Neuronal stem cell (in vitro differentiated cells): ENCODE results near the gene PPM1G.

Source experiments
- DNase-seq: peaks from one replicate; pipeline ENCODE4 v3.0.0-alpha.2; 2013; ENCODE audit warnings: low spot score
- H2AFZ ChIP-seq: one replicate; pipeline ENCODE4 v1.6.1; 2013; ENCODE audit warnings: mild to moderate bottlenecking, low read length, inconsistent platforms
- H2AK5ac ChIP-seq: 2 replicates; pipeline ENCODE4 v1.6.1; 2013; ENCODE audit warnings: low read depth, mild to moderate bottlenecking, inconsistent platforms, low read length, moderate library complexity, mixed read lengths
- H2BK120ac ChIP-seq: 2 replicates; pipeline ENCODE4 v1.6.1; 2013; ENCODE audit warnings: low read depth, mild to moderate bottlenecking, inconsistent platforms, low read length, moderate library complexity, mixed read lengths
- H2BK12ac ChIP-seq: one replicate; pipeline ENCODE4 v1.6.1; 2013; ENCODE audit warnings: low read length, inconsistent platforms
- H2BK15ac ChIP-seq: 2 replicates; pipeline ENCODE4 v1.6.1; 2013; ENCODE audit warnings: mild to moderate bottlenecking, low read length, inconsistent platforms, mixed read lengths
- H2BK5ac ChIP-seq: one replicate; pipeline ENCODE4 v1.6.1; 2013; ENCODE audit warnings: inconsistent platforms, mild to moderate bottlenecking, low read length, moderate library complexity
- H3K14ac ChIP-seq: one replicate; pipeline ENCODE4 v1.6.1; 2013; ENCODE audit warnings: low read length, inconsistent platforms
- H3K18ac ChIP-seq: 2 replicates; pipeline ENCODE4 v1.6.1; 2013; ENCODE audit warnings: low read length, inconsistent platforms
- H3K23ac ChIP-seq: 2 replicates; pipeline ENCODE4 v1.6.1; 2013; ENCODE audit warnings: low read depth, mild to moderate bottlenecking, mixed read lengths, low read length, inconsistent platforms; ENCODE audit not compliant: poor library complexity
- H3K27ac ChIP-seq: replicated peaks from 3 replicates; pipeline ENCODE4 v1.5.1; 2013; ENCODE audit warnings: low read length, inconsistent platforms
- H3K27me3 ChIP-seq, 3 experiments: 2 replicates each; pipeline ENCODE4 v1.6.1; 2013; ENCODE audit warnings: low read length in 3 of 3, mild to moderate bottlenecking in 2 of 3, inconsistent platforms in 1 of 3, low read depth in 1 of 3, mixed read lengths in 1 of 3, moderate library complexity in 1 of 3; ENCODE audit not compliant: control insufficient read depth in 3 of 3, insufficient read depth in 3 of 3
- H3K36me3 ChIP-seq, 2 donors: replicated peaks in 1 of 2; 2 replicates each; pipeline ENCODE4 v1.6.1; 2013; ENCODE audit warnings: low read length in 2 of 2; ENCODE audit not compliant: control insufficient read depth in 2 of 2, insufficient read depth in 2 of 2
- H3K4ac ChIP-seq: 2 replicates; pipeline ENCODE4 v1.6.1; 2013; ENCODE audit warnings: inconsistent platforms, mild to moderate bottlenecking, low read length, moderate library complexity
- H3K4me1 ChIP-seq, 2 donors: 1 replicate in 1 of 2; 2 replicates in 1 of 2; pipeline ENCODE4 v1.6.1; 2013; ENCODE audit warnings: low read length in 2 of 2, low read depth in 1 of 2; ENCODE audit not compliant: control insufficient read depth in 2 of 2, insufficient read depth in 1 of 2
- H3K4me2 ChIP-seq: one replicate; pipeline ENCODE4 v1.6.1; 2013; ENCODE audit warnings: mild to moderate bottlenecking, low read length, inconsistent platforms; ENCODE audit not compliant: insufficient read depth, poor library complexity, severe bottlenecking
- H3K4me3 ChIP-seq, 2 donors: 2 replicates each; pipeline ENCODE4 v1.5.1; 2013; ENCODE audit warnings: low read length in 2 of 2, mild to moderate bottlenecking in 2 of 2, inconsistent platforms in 1 of 2, moderate library complexity in 1 of 2
- H3K79me1 ChIP-seq: one replicate; pipeline ENCODE4 v1.6.1; 2013; ENCODE audit warnings: low read depth, mild to moderate bottlenecking, inconsistent platforms, low read length, moderate library complexity
- H3K9ac ChIP-seq: one replicate; pipeline ENCODE4 v1.6.1; 2013; ENCODE audit warnings: mild to moderate bottlenecking, low read depth, low read length, inconsistent platforms; ENCODE audit not compliant: poor library complexity
- H3K9me3 ChIP-seq, 2 donors: replicated peaks in 1 of 2; 2 replicates each; pipeline versions ENCODE3 to v1.6.1; 2013; ENCODE audit warnings: low read length in 2 of 2, mild to moderate bottlenecking in 2 of 2, inconsistent platforms in 1 of 2, low read depth in 1 of 2, mixed read lengths in 1 of 2, moderate library complexity in 1 of 2; ENCODE audit not compliant: control insufficient read depth in 2 of 2, insufficient read depth in 1 of 2
- H4K8ac ChIP-seq: one replicate; pipeline ENCODE4 v1.6.1; 2013; ENCODE audit warnings: low read depth, mild to moderate bottlenecking, inconsistent platforms, low read length, moderate library complexity
- H4K91ac ChIP-seq: one replicate; pipeline ENCODE4 v1.6.1; 2013; ENCODE audit warnings: low read length, low read depth, mild to moderate bottlenecking, inconsistent platforms; ENCODE audit not compliant: poor library complexity
- WGBS, 2 donors: extraction: QIAGEN DNeasy Blood & Tissue Kit; methylation state at CpG; one replicate each; pipeline ENCODE4 v1.1.7; 2013; ENCODE audit warnings: missing lambda C conversion rate in 2 of 2, mixed read lengths in 1 of 2; ENCODE audit not compliant: insufficient read length in 2 of 2, insufficient replicate concordance in 1 of 2; ENCODE audit errors: extremely low coverage in 2 of 2; 5-methylcytosine and 5-hydroxymethylcytosine counted together

Gene PPM1G

GRCh38 chr2:27376866-27377617, 32.3 kb downstream of the PPM1G start:
- no peak for DNase-seq

DNA sequence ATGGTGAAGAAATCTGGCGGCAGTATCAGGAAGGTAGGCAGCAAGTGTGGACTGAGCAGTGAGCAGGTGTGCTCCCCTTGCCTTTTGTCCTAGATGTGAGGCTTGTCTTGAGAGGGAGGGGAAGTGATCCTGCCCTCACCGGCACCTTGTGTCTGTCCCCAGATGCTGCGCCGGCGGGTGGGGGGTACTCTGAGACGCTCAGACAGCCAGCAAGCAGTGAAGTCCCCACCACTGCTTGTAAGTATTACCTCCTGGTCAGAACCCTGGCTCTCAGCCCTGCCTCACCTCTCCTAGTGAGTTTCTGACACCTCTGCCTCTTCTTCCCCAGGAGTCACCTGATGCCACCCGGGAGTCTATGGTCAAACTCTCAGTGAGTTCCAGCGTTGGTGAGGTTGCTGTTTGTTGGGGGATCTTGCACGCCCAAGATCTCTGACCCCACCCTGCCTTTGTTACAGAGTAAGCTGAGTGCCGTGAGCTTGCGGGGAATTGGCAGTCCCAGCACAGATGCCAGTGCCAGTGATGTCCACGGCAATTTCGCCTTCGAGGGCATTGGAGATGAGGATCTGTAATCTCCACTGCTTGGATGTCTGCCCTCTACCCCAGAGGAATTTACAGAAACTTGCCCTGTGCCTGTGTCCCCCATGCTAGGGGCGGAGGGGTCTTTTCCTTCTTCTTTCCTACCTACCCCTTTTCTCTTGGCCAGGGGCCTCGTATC, 33.1 kb downstream of the PPM1G start:
- Histone ChIP-seq H3K23ac (no peak overlapping the region), H3K79me1 (peaks cover 20% of the 10 kb centered on the region), H3K4ac (no peak overlapping the region), H3K36me3 (peaks cover 50 to 78% of the 10 kb centered on the region in 2 donors), H3K4me2 (no peak overlapping the region), H4K8ac (no peak overlapping the region), H3K4me1 (peaks cover 10 to 14% of the 10 kb centered on the region in 2 donors), H3K18ac (no peak overlapping the region), H3K4me3 (no peak overlapping the region), H4K91ac (no peak overlapping the region), H2AFZ (no peak overlapping the region), H2AK5ac (no peak overlapping the region), H2BK120ac (no peak overlapping the region), H3K9me3 (no peaks in the 10 kb centered on the region), H3K27me3 (no peaks in the 10 kb centered on the region), H2BK5ac (no peak overlapping the region), H3K9ac (no peak overlapping the region), H2BK12ac (no peak overlapping the region), H3K14ac (no peak overlapping the region), H3K27ac (no peak overlapping the region), H2BK15ac (no peak overlapping the region)
- no peak for DNase-seq
- WGBS, 2 donors = no CpG with 5 or more reads among the region's 16 CpGs

More at GRCh38 chr2:27376866-27377617, 32.3 kb downstream of the PPM1G start:
- Histone ChIP-seq H4K91ac (no peak overlapping the region), H2AK5ac (no peak overlapping the region), H2BK120ac (no peak overlapping the region), H3K4me2 (no peak overlapping the region), H2AFZ (no peak overlapping the region), H3K9ac (no peak overlapping the region), H2BK12ac (no peak overlapping the region), H3K23ac (peak overlapping the region; percentile 82), H3K18ac (no peak overlapping the region), H3K27me3 (no peaks in the 10 kb centered on the region), H3K36me3 (peaks cover 57 to 84% of the 10 kb centered on the region in 2 donors), H3K4me3 (no peak overlapping the region), H2BK5ac (no peak overlapping the region), H3K9me3 (no peaks in the 10 kb centered on the region), H4K8ac (no peak overlapping the region), H3K27ac (no peak overlapping the region), H3K79me1 (peaks cover 17% of the 10 kb centered on the region), H3K4me1 (peaks cover 6 to 11% of the 10 kb centered on the region in 2 donors), H3K14ac (no peak overlapping the region), H2BK15ac (no peak overlapping the region), H3K4ac (no peak overlapping the region)
- WGBS, 2 donors = no CpG with 5 or more reads among the region's 10 CpGs

DNA sequence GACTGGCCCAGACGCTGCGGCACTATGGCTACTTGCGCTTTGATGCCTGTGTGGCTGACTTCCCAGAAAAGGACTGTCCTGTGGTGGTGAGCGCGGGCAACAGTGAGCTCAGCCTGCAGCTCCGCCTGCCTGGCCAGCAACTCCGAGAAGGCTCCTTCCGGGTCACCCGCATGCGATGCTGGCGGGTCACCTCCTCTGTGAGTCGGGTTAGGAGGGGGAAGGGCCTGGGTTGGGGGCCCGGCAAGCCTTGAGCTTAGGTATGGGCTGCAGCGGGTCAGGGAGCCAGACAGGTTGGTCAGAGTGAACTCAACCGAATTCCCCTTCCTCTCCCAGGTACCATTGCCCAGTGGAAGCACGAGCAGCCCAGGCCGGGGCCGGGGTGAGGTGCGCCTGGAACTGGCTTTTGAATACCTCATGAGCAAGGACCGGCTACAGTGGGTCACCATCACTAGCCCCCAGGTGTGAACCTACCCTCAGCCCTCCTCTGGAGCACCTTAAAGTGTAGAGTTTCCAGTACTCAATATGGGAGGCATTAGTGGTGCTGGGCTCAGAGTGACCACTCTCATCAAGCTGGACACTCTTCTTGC, 33.8 kb downstream of the PPM1G start:
- Histone ChIP-seq H2BK5ac (no peak overlapping the region), H2BK12ac (no peak overlapping the region), H3K14ac (no peak overlapping the region), H3K4me3 (no peak overlapping the region), H3K4me2 (no peak overlapping the region), H3K27ac (no peak overlapping the region), H3K18ac (no peak overlapping the region), H4K91ac (no peak overlapping the region), H2BK120ac (no peak overlapping the region), H3K4me1 (peaks cover 6 to 13% of the 10 kb centered on the region in 2 donors), H3K4ac (no peak overlapping the region), H3K9me3 (no peaks in the 10 kb centered on the region), H3K79me1 (peaks cover 25% of the 10 kb centered on the region), H2AFZ (no peak overlapping the region), H2AK5ac (no peak overlapping the region), H3K9ac (no peak overlapping the region), H3K36me3 (peaks cover 48 to 73% of the 10 kb centered on the region in 2 donors), H3K27me3 (no peaks in the 10 kb centered on the region), H2BK15ac (no peak overlapping the region), H4K8ac (no peak overlapping the region), H3K23ac (no peak overlapping the region)
- no peak for DNase-seq
- no CpG with 5 or more reads among the region's 20 CpGs for WGBS, 2 donors

- Histone ChIP-seq H3K27me3 (no peaks in the 10 kb centered on the region), H3K36me3 (peaks cover 48 to 73% of the 10 kb centered on the region in 2 donors)
These were observed 35.8 kb downstream of the PPM1G start for GRCh38 chr2:27373567-27373966.

More at GRCh38 chr2:27373567-27373966, 35.8 kb downstream of the PPM1G start:
- H2BK12ac ChIP-seq = no peak overlapping the region
- no CpG with 5 or more reads among the region's 5 CpGs for WGBS, 2 donors
- H3K23ac ChIP-seq = no peak overlapping the region
- no peak overlapping the region for H3K4me3 ChIP-seq
- H3K18ac ChIP-seq = no peak overlapping the region
- no peak overlapping the region for H2BK5ac ChIP-seq
- H3K9me3 ChIP-seq = no peaks in the 10 kb centered on the region
- peaks cover 30% of the 10 kb centered on the region for H3K79me1 ChIP-seq
- H3K27ac ChIP-seq = no peak overlapping the region
- no peak overlapping the region for H3K4ac ChIP-seq
- no peak overlapping the region for H3K9ac ChIP-seq
- H3K4me2 ChIP-seq = no peak overlapping the region
- H2BK15ac ChIP-seq = no peak overlapping the region
- H2BK120ac ChIP-seq = no peak overlapping the region
- no peak overlapping the region for H2AFZ ChIP-seq
- H3K14ac ChIP-seq = no peak overlapping the region
- peaks cover 12 to 13% of the 10 kb centered on the region in 2 donors for H3K4me1 ChIP-seq
- H4K91ac ChIP-seq = no peak overlapping the region
- DNase-seq = no peak
- no peak overlapping the region for H4K8ac ChIP-seq
- no peak overlapping the region for H2AK5ac ChIP-seq
